Heart right ventricle (tissue), 16 donors: Measurements from ENCODE around the gene CTSA. TPM values are rescaled to one million over a fixed set of nuclear protein-coding genes. Genes with fewer than 3 reads are reported as not detected.

Source experiments
- ATAC-seq, 8 donors: fragments of 200-7000 bp; cut with Tn5 transposase; one replicate each; pipeline ENCODE4 v1.9.1; 2020; ENCODE audit warnings: mild to moderate bottlenecking in 8 of 8, moderate library complexity in 8 of 8, moderate number of reproducible peaks in 1 of 8
- DNase-seq, 2 donors: peaks; one replicate each; pipeline ENCODE4 v3.0.0-alpha.2; 2020
- H3K27ac ChIP-seq, 10 donors: fragments of 200-600 bp; sonication (generic) in 2 of 10; one replicate each; pipeline versions ENCODE4 v1.5.0 to v1.8.0; 2020 to 2022; ENCODE audit warnings: mild to moderate bottlenecking in 3 of 10
- H3K27me3 ChIP-seq, 7 donors: fragments of 200-600 bp; one replicate each; pipeline ENCODE4 v1.8.0; 2021 to 2022; ENCODE audit warnings: mild to moderate bottlenecking in 2 of 7
- H3K36me3 ChIP-seq, 9 donors: fragments of 200-600 bp; sonication (generic) in 1 of 9; one replicate each; pipeline versions ENCODE4 v1.5.0 to v1.8.0; 2020 to 2022; ENCODE audit warnings: mild to moderate bottlenecking in 2 of 9
- H3K4me1 ChIP-seq, 9 donors: fragments of 200-600 bp; sonication (generic) in 1 of 9; one replicate each; pipeline versions ENCODE4 v1.5.0 to v1.8.0; 2020 to 2022; ENCODE audit warnings: mild to moderate bottlenecking in 4 of 9
- H3K4me3 ChIP-seq, 10 donors: fragments of 200-600 bp; sonication (generic) in 2 of 10; one replicate each; pipeline versions ENCODE4 v1.5.0 to v1.8.0; 2020 to 2022; ENCODE audit warnings: mild to moderate bottlenecking in 7 of 10, moderate library complexity in 2 of 10
- H3K9me3 ChIP-seq, 11 donors: fragments of 200-600 bp in 10 of 11; sonication (generic) in 2 of 11; one replicate each; pipeline versions ENCODE4 v1.5.0 to v1.8.0; 2013 to 2022; ENCODE audit warnings: mild to moderate bottlenecking in 2 of 11, control low read depth in 1 of 11, moderate library complexity in 1 of 11
- WGBS, 2 donors: extraction: QIAGEN DNeasy Blood & Tissue Kit; methylation state at CpG; one replicate each; pipeline ENCODE4 v1.1.7; 2013; ENCODE audit warnings: inconsistent platforms in 1 of 2; 5-methylcytosine and 5-hydroxymethylcytosine counted together
- intact Hi-C, 10 donors: fragments of 100-400 bp; cut with DNase I; formaldehyde crosslinking; loops; one replicate each; pipeline versions ENCODE4 v1.11.1 to v1.14.2; 2022
- polyA plus RNA-seq, 2 donors: library from polyadenylated mRNA; stranded (reverse); fragments of 200-250 nt; gene quantifications; one replicate each; pipeline ENCODE4 v1.2.3, GENCODE V29; 2013
- total RNA-seq, 10 donors: library from RNA; stranded (reverse); fragmentation: NEBNext Ultra II Directional in 3 of 10; extraction: Animal tissue kit (Norgen Biotek cat#: 25700) in 3 of 10; gene quantifications; one replicate each; pipeline versions ENCODE4 v1.2.1 to v1.2.4, GENCODE V29; 2021 to 2023
- TF ChIP-seq, protein P1 (sequence below), 9 donors: fragments of 200-600 bp; sonication (generic) in 2 of 9; IDR thresholded peaks; one replicate each; pipeline versions ENCODE4 v1.5.0 to v1.8.0; 2021 to 2022; ENCODE audit warnings: antibody characterized with exemption in 9 of 9, mild to moderate bottlenecking in 5 of 9, moderate library complexity in 1 of 9
- donor health status: Arrhythmogenic right ventricular cardiomyopathy.
- donor health status: ischemic (EF 13 %, LVEDD 7.1; RV severe dilation, severe dysfunction).
- donor health status: healthy with polysubstance abuse.
- donor health status: DM: no; HTN: yes; CAD: no.
- donor health status: DM: no; HTN: no; CAD: no.
- donor health status: ischemic (EF 25% LVEDD 6.9; RV normal size, moderate dysfunction).
- donor health status: ischemic (EF 25% LVEDD 5.7; RV mildly dilated, moderate dysfunction).
- donor health status: healthy.
- donor health status: DM: yes; HTN: yes; CAD: no.
- donor health status: Ischemic cardiomyopathy.
- donor health status: ischemic (EF 35%, LVEDD 5.7; RV mildly dilated, moderate dysfunction).
- donor health status: nonischemic (EF 11% LVEDD 7.7; RV severe dilation, severe dysfunction).
- donor health status: DM: yes; HTN: yes; CAD: no.
- donor health status: PGD.
- donor health status: ischemic (EF 29% LVEDD 5.4; RV normal size, mild dysfunction).
- donor health status: nonischemic (EF 23%, LVEDD 6.1; RV moderate dilation, normal function).

The CTSA gene
- total and polyA plus RNA-seq, 12 donors, result 75.1 to 173 (median 102) TPM

DNA sequence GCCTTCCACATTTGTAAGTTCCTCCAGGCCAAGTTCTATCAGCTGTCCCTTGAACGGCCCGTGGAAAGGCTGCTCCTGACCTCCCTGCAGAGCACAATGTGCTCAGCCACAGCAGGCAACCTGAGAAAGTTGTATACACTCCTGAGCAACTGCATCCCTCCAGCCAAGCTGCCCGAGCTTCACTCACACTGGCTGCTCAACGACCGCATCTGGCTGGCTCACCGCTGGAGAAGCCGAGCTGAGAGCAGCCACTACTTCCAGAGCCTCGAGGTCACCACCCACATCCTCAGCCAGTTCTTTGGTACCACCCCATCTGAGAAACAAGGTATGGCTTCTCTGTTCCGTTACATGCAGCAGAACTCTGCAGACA lies 8.1 kb upstream of the CTSA start:
- intact Hi-C loops, result loop anchor here in 3 of 10 donors (10.0 kb wide), 3 partner anchors 48 to 82 kb away; partner anchors contain the start of gene SNX21 (in 1 of the 3)
- WGBS, 2 donors, result 83 to 84% methylated on average over 9 of the region's 9 CpGs
- peaks cover 0 to 77% (median 15%) of the 10 kb centered on the region in 9 donors for H3K36me3 ChIP-seq

DNA sequence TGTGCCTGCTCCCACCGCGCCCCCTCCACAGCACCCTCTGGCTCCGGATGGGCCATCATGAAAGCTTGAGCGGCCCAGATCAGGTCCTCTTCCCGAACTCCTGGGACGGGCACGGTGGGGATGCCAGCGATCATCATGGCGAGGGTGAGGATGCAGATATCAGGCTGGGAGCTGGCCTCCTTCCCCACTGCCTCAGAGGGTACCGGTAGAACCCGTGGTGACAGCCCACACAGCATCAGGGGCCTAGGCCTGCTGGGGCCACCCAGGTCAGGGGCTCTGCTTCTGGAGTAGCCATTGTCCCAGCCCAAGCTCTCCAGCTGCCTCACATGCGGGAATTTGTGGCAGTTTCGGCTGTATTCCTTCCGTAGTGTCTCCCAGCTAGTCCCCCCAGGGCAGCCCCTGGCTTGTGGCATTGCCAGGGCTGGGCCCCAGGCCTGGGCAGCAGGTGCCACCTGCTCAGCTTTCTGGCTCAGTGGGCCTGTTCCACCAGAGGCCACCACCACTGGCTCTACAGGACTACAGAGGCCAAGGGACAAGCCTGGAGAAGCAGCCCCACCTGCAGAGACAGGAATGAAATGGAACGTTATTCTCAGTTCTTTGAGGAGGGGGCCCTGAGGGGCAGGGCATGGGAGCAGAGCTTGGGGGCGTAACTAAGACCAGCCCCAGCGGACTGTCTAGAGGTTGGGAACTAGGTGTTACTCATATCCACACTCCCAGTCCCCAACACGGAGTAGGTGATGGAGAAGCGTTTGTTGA lies 4.4 kb upstream of the CTSA start:
- no peak overlapping the region for H3K4me3 ChIP-seq
- DNase-seq, result no peak
- H3K36me3 ChIP-seq, result peaks cover 0 to 72% (median 14%) of the 10 kb centered on the region in 9 donors
- 90 to 92% methylated on average over 19 of the region's 19 CpGs for WGBS, 2 donors
- no peak overlapping the region for H3K27ac ChIP-seq
- ATAC-seq, result no peak
- H3K4me1 ChIP-seq, result peaks cover 6 to 45% (median 38%) of the 10 kb centered on the region in 9 donors
- H3K9me3 ChIP-seq, result no peaks in the 10 kb centered on the region
- no peaks in the 10 kb centered on the region for H3K27me3 ChIP-seq
- intact Hi-C loops, result loop anchor here in 3 of 10 donors (10.0 kb wide), 3 partner anchors 52 to 78 kb away; partner anchors contain the start of gene SNX21 (in 1 of the 3)
- TF ChIP-seq, protein P1, sequence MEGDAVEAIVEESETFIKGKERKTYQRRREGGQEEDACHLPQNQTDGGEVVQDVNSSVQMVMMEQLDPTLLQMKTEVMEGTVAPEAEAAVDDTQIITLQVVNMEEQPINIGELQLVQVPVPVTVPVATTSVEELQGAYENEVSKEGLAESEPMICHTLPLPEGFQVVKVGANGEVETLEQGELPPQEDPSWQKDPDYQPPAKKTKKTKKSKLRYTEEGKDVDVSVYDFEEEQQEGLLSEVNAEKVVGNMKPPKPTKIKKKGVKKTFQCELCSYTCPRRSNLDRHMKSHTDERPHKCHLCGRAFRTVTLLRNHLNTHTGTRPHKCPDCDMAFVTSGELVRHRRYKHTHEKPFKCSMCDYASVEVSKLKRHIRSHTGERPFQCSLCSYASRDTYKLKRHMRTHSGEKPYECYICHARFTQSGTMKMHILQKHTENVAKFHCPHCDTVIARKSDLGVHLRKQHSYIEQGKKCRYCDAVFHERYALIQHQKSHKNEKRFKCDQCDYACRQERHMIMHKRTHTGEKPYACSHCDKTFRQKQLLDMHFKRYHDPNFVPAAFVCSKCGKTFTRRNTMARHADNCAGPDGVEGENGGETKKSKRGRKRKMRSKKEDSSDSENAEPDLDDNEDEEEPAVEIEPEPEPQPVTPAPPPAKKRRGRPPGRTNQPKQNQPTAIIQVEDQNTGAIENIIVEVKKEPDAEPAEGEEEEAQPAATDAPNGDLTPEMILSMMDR (IDR thresholded peaks at IDR 0.05), result no peak

More for the DNA sequence above, 8.1 kb upstream of the CTSA start:
- Histone ChIP-seq H3K27me3 (no peaks in the 10 kb centered on the region), H3K4me1 (peaks cover 0 to 31% (median 22%) of the 10 kb centered on the region in 9 donors), H3K4me3 (no peak overlapping the region), H3K9me3 (no peaks in the 10 kb centered on the region), H3K27ac (no peak overlapping the region)
- DNase-seq, result no peak
- no peak for ATAC-seq
- TF ChIP-seq, protein P1 (IDR thresholded peaks at IDR 0.05), result no peak

DNA sequence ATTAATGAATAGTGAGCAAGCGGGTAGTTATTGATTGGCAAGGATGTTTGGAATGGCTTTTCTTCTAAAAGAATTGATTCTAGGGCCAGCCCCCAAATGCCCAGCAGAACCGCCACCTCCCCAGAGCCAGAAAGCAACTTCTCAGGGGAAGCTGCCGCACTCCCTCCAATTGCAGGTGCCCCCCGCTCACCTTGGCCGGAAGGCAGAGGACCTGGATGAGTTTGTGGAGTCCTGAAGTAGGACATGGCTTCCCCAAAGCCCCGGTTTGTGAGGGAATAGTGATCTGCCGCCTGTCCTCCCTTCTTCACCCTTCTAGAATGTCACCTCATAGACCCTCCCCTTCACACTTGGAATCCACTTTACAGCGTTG lies 3.8 kb upstream of the CTSA start, which contains the start of gene SPATA25:
Gene SPATA25 (minus strand): TSS at position 277 of the 370 bp plus-strand sequence. CDS start 32 bp downstream, at position 245.
- intact Hi-C loops, result loop anchor here in 3 of 10 donors (10.0 kb wide), 3 partner anchors 53 to 77 kb away; partner anchors contain the start of gene SNX21 (in 1 of the 3)
- Histone ChIP-seq H3K4me1 (peaks cover 10 to 45% (median 38%) of the 10 kb centered on the region in 9 donors), H3K27me3 (no peaks in the 10 kb centered on the region), H3K9me3 (no peaks in the 10 kb centered on the region), H3K36me3 (peaks cover 0 to 67% (median 14%) of the 10 kb centered on the region in 9 donors), H3K27ac (no peak within 1 kb of the TSS), H3K4me3 (no peak within 1 kb of the TSS)
- TF ChIP-seq, protein P1 (IDR thresholded peaks at IDR 0.05), result no peak
- DNase-seq (no peak), ATAC-seq (no peak)
- 94% methylated on average over 8 of the region's 8 CpGs for WGBS, 2 donors

DNA sequence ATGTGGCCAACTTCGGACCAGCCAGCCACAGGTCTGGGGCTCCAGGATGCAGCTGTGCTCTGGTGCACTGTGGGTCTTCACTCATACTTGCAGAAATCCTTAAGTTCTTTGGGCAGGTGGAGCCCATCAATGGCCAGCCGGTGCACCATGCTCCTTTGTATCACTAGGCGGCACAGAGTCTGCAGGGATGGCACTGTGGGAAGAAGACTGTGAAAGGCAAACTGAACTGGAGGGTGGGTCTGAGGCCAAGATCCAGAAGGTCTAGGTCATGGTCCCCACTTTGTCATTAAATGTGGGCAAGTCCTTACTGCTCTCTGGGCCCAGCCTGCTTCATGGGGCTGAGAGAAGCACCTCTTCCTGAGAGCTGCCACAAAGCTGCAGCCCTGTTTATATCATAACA lies 2.5 kb upstream of the CTSA start:
- intact Hi-C loops, result loop anchor here in 3 of 10 donors (10.0 kb wide), 3 partner anchors 54 to 76 kb away; partner anchors contain the start of gene SNX21 (in 1 of the 3)
- Histone ChIP-seq H3K27me3 (no peaks in the 10 kb centered on the region), H3K36me3 (peaks cover 0 to 67% (median 9%) of the 10 kb centered on the region in 9 donors), H3K27ac (no peak overlapping the region), H3K4me1 (peaks cover 10 to 58% (median 36%) of the 10 kb centered on the region in 9 donors), H3K9me3 (no peaks in the 10 kb centered on the region), H3K4me3 (no peak overlapping the region)
- ATAC-seq, result no peak
- 81 to 88% methylated on average over 3 of the region's 3 CpGs for WGBS, 2 donors
- no peak for DNase-seq
- TF ChIP-seq, protein P1 (IDR thresholded peaks at IDR 0.05), result no peak
